NCI-H2196 (cell line): Measurements from ENCODE around the gene RDH5.
"Not testable (repeated sequence)": the region's sequence is repeated elsewhere in the genome, so short reads cannot be mapped to it uniquely, and the experiment has no call there.

Experiments
- DNase-seq: peaks from one replicate; lab custom pipeline; 2025; ENCODE audit not compliant: unreplicated experiment; lab: John Stamatoyannopoulos, UW

RDH5 gene

DNA sequence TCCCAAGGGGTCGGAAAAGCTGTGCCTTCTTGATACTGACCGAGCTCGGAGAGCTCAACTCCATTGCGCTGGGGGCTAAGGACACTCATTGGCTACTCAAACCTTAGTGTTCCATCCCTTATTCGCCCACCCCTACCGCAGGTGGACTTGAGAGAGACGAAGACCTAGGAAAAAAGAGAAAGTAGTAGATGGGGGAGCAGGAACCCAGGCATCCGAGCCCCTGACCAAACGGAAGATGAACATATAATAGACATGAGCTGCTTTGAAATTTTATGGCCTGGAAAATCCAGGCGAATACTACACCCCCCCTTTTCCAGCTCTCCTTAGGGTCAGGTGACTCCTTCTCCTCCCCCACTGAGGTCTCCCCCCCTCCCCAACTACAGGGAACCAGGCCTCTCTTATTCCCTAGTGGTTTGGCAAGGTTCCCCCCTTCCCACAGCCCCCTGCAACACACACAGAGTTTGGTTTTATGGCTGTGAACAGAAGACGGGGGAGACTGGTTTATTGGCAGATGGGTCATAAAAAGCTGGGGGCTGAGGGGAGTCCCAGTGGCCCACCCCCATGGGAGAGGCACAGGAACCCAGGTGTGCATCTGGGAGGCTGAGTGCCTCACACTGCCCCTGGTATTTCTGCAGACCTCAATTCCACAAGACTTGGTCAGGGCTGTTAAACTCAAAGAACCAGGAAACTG is 24.3 kb downstream of the RDH5 start:
- no peak for DNase-seq

DNA sequence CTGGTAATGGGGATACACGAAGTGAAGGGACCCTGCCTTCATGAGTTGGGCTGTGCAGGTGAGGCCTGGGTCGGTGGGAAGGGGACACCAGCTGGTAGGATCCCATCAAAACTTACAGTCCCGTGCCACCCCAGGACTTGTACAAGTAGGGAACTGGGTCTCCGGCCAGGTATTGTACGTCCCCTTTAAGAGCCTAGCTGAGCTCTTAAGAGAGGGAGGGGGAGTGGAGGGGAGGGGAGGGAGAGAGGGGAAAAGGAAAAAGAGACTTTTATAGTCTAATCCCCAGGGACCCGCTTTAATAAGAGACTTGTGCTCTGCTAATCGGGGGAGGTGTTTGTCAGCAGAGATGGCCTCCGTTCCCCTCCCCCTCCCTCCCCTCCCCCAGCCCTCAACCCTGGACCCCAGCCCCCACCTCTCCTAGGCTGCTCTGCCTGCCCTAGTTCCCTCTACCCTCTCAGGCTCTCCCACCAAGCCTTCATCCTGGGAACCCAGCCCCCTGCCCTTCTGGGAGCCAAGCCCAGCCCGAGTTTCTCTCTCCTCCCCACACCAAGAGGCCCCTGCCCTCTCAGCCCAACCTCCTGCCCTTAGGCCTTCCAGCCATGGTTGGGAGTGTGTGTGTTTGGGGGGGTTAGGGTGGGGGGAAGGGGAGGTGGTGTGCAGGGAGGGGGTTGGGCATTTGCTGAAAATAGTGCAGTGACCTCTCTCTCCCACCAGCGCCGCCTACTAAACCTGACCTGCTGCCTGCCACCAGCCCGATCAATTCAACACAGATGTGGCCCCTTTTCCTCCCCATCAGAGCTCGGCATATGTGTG is 25.4 kb downstream of the RDH5 start:
- no peak for DNase-seq

DNA sequence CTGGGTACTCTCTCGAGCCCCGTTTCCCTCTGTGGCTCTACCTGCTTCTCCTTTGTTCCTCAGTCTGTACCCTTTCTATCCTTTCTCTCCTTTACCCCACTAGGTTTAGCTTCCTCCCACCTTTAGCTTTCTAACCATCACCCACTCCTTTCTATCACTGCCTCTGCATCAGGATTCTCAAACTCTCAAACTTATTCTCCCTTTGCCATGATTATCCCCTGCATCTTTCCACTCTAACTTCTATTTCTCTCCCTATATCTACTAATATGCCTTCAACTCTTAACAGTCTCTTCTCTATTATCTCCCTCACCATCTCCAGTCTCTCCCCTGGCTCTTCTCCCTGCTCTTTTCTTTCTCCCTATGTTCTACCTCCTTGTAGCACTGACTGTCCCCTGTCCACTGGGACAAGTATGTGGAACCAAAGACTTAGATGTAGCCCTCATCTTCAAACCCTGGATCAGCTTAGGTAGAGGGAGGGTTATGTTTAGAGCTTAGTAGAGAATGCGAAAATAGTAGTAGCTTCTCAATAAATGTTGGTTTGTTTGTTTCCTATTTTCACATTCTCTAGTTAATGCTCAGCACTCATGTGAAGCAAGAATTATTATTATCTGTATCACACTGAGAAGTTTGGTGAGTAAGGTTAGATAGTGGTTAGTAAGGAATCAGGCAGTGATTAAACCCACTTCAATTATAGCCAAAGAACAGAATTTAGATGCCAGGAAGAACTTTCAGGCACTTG is 26.1 kb downstream of the RDH5 start:
- no peak for DNase-seq

DNA sequence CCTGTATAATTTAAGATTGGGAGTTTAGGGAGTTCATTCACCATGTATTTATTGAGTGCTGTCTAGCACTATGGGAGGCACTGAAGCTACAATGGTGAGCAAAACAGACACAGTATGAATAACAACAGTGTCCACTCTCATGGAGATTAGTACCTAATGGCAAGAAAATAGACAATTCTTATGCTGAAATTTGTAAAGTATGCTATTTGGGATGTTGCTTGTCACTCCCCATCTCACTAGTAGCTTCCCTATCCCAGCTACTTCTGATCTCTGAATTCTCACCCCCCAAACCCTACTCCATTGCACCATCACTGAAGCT is 26.7 kb downstream of the RDH5 start:
- no peak for DNase-seq

DNA sequence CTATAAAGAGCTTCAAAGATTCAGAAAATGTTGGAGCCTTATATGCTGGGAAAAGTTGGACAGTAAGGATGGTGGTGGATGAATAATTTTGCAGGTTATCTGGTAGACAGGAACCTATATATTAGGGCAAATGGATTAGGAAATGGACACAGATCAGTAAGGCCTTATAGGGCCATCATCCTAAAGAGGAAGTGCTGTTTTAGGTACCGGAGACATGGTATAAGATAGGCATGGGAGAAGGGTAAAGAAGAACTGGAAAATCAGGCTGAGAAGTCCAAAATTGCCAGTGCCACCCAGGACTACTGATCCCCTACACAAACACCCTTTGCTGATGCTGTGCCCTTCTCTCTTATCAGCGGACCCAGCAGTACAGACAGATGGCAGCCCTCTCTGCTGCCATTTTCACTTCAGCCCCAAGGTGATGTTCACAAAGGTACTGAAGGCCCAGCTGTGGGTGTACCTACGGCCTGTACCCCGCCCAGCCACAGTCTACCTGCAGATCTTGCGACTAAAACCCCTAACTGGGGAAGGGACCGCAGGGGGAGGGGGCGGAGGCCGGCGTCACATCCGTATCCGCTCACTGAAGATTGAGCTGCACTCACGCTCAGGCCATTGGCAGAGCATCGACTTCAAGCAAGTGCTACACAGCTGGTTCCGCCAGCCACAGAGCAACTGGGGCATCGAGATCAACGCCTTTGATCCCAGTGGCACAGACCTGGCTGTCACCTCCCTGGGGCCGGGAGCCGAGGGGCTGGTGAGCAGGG is 28.2 kb downstream of the RDH5 start:
- no peak for DNase-seq

DNA sequence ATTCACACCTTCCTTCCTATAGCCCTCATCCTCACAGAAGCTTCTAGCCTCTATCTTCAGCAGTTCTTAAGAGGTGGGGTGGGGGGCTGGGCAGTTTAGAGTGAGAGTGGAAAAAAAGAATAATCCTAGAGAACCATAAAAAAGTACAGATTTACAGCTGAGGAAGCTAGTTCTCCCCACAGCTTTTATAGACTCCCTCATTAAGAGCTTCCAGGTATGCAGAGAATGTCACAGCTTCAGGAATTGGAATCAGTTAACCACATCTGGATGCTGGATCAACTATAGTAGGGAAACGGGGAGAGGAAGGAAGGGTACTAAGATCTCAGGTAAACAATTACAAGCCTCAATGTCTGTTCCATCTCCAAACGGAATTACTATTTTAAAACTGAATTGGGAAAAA is 35.1 kb downstream of the RDH5 start:
- no peak for DNase-seq

DNA sequence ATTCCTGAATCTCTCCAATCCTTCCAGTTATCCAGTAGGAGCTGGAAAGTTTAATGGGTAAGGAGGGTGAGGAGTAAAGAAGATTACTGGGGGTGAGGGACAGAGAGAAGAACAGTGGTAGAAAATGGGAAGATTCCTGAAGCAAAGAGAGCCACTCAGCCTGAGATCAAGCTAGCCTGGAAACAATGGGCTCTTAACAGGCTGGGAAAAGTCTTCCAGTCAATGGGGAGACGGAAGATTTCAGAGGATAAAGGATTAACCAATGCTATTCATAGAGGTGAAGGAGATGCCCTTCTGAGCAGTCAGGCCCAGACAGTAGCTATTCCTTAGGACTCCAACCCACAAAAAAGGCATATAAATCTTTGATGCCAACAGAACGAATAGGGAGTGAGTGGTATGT is 37.5 kb downstream of the RDH5 start:
- DNase-seq = no peak

DNA sequence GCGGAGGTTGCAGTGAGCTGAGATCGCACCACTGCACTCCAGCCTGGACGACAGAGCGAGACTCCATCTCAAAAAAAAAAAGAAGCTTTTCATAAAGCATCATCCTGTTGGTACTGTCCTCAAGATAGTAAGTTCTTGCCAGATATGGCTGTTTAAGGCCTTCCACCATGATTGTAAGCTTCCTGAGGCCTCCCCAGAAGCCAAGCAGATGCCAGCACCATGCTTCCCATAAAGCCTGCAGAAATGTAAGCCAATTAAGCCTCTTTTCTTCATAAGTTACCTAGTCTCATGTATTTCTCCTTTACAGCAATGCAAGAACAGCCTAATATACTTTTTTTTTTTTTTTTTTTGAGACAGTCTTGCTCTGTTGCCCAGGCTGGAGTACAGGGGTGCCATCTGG is 38.4 kb downstream of the RDH5 start:
- DNase-seq = not testable (repeated sequence)

DNA sequence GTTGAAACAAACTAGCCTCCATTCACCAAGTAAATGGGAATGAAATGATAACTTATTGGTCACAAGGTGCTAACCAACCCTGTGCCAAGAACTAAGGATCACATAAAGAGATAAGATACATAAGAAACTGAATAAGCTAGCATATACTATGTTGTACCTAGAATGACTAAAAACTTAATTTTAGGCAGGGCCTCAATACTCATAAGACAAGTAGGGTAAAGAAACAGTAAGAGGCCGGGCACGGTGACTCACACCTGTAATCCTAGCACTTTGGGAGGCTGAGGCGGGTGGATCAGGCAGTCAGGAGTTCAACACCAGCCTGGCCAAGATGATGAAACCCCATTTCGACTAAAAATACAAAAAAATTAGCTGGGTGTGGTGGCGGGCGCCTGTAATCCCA is 40.5 kb downstream of the RDH5 start:
- no peak for DNase-seq

DNA sequence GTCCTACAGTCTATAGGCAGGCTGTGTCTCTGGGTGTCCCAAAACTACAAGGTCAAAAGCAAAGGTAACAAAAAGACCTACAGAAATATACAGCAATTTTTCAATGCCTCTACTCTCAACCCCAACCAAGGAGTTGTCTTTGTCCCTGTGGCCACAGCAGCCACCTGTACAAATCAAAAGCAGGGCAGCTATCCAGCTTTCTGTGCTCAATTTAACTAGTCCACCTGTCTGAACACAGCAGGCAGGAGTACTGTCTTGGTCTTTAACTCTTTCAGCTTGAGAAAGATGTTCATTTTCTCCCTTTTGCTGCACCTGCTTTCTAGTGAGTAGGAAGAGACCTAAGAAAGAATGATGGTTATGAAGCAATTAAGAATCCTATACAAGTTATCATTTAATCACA is 42.5 kb downstream of the RDH5 start:
- peak; percentile 23 for DNase-seq

DNA sequence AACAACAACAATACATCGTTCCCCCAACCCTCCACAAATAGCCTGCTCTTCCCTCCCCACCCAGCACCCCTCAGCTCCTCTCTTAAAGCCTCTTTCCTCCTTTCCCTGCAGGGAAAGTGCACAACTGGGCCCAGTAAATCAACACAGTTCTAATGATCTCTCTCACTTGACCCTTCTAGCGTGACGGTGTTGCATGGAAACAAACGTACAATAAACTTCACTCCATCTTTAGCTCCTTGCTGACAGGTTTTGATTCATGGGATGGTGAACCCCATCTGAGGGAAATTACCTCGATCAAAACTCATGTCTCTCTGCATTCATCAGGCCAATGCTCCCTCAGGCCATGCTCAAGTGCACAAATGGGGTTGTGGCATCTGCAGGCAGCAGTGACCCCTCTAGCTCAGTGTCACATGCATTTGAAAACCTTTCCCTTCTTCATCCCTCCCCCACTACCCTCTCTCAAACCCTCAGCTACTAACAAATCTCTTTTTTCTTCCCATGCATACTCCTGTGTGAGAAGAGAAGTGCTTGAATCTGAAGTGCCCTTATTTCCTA is 45.6 kb downstream of the RDH5 start:
- DNase-seq = no peak

DNA sequence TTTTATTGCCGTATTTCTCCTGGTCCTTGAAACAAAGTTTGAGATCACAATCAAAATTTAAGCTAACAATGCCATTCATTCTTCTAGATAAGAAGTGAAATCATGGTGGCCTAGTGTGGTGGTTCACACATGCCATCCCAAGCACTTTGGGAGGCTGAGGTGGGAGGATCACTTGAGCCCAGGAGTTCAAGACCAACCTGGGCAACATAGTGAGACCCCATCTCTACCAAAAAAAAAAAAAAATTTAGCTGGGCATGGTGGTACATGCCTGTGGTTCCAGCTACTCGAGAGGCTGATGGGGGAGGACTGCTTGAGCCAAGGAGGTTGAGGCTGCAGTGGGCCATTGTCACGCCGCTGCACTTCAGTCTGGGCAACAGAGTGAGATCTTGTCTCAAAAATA is 47.0 kb downstream of the RDH5 start:
- DNase-seq = no peak

DNA sequence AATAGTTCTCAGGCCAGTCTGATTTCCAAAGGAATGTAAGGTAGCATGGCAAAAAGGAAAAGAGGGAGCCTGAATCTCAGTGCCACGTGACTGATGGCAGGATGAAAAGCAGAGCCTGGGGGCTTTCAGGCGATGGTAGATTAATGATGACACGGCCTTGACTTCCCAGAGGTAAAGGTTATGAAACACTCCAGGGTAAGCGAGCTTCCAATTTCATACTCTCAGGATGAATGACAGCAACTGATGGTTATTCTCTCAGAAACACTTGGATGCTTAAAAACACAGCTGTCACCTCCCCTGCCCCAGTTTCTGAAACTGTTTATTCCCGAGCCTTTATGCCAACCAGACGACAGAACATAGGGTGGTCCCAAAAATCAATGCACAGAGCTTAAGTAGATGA is 51.5 kb downstream of the RDH5 start:
- no peak for DNase-seq
